IPS-11a (cell line): ENCODE results near the gene MC4R.
"Not testable (repeated sequence)": the region's sequence is repeated elsewhere in the genome, so short reads cannot be mapped to it uniquely, and the experiment has no call there.

Experiments
- H3K4me3 ChIP-seq: one replicate; pipeline ENCODE4 v1.5.1; 2013; ENCODE audit warnings: low read depth, low read length, control low read depth

MC4R gene

DNA sequence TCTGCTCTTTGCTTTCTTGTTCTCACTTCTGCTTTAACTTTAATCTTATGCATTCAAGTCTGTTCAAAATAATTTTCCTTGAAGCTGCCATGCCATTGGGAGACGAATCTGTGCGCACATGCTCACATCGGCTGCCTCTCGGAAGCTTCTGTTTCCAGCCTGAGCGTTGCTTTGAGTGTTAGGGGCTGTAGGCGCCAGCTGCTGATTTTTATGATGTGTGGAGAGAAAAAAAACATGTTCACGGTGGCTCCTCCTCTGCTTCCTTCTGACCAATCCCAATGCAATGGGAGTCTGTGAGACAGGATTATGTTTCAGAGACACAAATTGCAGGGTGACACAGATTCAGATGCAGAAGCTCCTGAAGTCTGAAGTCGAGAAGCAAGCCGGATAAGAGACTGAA lies at the start of gene MC4R:
Gene MC4R (minus strand): TSS at position 180 of the 400 bp plus-strand sequence. CDS start 426 bp downstream, outside the sequence.
- no peak within 1 kb of the TSS for H3K4me3 ChIP-seq

DNA sequence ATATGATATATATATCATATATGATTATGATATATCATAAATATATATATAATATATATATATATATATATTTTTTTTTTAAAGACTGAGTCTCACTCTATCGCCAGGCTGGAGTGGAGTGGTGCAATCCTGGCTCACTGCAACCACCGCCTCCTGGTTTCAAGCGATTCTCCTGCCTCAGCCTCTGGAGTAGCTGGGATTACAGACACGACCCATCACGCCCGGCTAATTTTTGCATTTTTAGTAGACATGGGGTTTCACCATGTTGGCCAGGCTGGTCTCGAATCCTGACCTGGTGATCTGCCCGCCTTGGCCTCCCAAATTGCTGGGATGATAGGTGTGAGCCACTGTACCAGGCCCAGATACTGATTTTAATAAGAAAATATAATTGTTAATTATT lies 49.7 kb upstream of the MC4R start:
- H3K4me3 ChIP-seq = not testable (repeated sequence)

DNA sequence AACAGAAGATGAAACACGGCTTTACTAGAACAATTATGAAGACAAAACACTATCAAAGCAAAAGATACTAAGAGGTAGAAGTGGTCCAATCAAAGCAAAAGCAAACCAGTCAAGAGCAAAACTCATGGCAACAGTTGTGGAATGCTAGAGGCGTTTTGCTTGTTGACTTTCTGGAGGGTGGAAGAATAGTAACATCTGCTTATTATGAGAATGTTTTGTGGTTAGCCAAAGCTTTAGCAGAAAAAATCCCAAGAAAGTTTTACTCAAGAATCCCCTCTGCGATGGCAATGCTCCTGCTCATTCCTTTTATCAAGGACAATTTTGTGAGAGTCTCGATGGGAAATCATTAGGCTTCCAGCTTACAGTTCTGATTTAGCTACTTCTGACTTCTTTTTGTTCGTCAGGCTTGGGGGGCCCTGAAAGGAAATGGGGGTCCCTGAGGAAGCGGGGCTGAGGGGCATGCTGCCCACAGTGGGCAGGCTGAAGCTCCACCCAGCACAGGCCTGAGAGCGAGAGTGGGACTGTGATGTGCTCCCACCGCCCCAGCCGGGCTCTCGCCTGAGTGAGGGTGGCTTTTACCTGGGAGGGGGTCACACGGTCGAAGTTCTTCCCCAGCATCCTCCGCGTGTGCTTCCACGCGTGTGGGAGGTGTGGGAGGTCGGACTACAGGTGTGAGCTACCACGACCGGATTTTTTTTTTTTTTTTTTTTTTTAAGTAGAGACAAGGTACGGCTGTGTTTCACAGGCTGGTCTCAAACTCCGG lies 49.0 kb upstream of the MC4R start:
- no peak overlapping the region for H3K4me3 ChIP-seq

DNA sequence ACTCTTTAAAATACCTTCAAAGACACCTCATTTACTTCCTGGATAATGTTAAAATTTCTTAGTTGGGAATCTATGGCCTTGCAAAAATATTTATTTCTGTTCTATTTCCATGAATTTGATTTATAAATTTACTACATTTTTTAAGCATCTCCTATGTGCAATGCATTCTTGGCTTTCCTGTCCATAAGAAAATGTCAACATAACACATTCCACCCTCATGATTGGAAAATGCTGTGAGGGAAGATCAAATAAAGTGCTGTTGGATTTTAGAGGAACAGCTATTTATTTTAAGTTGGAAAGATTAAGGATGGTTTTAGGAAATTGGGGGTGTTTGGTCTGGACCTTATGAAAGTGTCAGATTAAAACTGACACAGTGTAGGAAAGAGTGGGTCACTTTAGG lies 45.4 kb upstream of the MC4R start:
- no peak overlapping the region for H3K4me3 ChIP-seq

DNA sequence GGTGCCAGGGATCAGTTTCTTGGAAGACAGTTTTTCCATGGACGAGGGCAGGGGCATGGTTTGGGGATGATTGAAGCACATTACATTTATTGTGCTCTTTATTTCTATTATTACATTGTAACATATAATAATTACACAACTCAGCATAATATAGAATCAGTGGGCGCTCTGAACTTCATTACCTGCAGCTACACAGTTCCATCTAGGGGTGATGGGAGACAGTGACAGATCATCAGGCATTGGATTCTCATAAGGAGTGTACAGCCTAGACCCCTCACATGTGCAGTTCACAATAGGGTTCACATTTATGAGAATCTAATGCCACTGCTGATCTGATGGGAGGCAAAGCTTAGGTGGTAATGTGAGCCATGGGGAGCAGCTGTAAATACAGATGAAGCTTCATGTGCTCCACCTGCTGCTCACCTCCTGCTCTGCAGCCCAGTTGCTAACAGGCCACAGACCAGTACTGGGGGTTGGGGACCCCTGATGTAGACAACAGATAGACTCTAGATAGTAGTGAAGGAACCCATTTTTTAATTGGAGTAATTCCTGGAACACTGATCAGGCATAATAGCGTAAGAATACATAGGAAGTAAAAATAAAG lies 41.5 kb upstream of the MC4R start:
- no peak overlapping the region for H3K4me3 ChIP-seq

DNA sequence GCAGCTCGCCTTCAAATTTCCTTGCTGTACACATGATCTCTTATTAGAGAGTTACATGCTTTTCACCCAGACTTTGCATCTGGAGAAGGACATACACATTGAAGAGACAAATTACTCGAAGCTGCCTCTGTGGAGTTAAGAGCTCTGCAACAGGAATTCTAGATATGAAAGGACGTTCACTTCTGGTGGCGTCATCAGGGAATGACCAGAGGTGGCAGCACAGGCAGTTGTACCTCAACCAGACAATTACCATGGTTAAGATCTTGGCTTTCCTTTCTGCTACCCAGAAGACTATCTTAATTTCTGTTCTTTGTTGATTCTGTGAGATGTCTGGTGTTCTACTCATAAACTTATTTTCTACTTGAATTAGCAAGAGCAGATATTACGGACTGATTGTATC lies 39.1 kb upstream of the MC4R start:
- H3K4me3 ChIP-seq = no peak overlapping the region

DNA sequence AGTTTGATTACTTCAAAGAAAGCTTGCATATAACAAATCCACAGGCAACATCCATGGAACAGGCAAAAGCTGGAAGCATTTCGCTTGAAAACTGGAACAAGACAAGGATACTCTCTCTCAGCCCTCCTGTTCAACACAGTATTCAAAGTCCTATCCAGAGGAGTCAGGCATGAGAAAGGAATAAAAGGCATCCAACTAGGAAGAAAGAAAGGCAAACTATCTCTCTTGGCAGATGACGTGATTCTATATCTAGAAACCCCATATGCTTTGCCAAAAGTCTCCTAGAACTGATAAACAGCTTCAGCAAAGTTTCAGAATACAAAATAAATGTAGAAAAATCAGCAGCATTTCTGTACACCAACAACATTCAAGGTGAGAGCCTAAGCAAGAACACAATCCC lies 34.1 kb upstream of the MC4R start:
- no peak overlapping the region for H3K4me3 ChIP-seq

DNA sequence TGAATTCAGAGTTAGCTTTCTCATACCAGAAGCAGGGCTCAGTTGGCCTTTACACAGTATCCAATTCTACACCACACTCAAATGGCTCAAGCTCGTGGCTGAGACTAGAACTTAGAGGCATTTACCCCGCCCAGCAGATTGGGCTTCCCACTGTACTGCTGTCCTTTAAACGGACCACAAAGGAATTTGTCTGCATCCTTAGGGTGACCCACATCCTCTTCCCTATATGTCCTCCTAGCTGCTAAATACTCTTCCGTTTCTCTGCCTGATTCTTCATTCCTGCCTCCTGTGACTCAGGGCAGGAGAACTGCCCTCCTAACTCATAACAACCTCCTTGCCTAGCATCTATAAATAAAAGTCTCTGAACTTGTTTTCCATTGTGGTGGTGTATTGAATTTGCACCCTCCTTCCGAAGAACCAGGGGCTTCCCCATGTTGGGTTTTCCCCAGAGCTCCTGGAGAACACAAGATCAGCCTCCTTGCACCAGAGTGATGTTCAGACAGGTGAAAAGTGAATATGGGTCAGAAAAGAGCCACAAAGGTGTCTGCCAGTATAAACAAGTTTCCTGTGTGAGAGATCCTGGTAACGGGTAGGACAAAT lies 32.0 kb upstream of the MC4R start:
- no peak overlapping the region for H3K4me3 ChIP-seq

DNA sequence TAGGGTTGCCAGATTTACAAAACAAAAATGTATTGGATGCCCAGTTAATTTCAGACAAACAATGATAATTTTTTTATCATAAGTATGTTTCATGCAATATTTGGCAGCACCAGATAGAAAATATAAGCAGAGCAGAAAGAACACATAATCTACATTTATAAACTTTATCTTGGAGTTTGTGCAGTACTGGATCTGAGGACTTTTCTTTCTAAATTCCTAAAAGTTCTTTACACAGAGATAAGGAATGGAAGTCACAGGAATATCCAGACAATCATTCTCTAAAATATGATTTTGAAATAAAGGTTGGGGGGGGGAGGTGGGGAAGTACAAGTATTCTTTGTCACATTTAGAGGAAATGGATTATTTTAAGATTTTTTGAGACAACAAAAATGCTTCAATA lies 28.8 kb upstream of the MC4R start:
- H3K4me3 ChIP-seq = no peak overlapping the region

DNA sequence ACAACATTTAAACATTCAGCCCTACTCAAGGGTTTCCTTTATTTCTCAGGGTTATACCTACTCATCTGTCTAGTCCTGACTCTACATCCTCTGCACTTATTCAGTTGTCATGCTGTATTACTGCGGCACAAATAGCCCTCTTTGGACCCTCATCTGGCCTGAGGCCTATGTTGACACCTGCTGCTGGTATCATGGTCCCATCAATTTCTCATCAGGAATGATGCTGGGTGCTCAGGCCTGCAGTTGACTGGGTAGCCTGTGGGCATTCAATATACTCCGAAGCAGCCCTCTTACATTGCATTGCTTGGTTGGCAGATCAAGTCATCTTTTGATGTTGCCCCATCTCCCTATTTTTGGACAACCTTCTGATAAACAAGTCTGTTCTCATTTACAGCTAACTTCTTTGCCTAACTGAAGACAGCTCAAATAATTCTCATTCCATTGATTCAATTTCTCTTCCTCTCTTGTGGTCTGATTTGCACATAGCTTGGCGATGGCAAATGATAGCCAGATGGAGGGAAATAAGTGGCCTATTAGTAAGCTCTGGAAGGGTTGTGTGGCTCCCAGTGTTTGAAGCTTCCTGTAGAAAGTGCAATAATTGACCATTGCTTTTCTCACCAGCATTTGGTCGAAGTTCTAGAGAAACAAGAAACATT lies 19.1 kb upstream of the MC4R start:
- no peak overlapping the region for H3K4me3 ChIP-seq

DNA sequence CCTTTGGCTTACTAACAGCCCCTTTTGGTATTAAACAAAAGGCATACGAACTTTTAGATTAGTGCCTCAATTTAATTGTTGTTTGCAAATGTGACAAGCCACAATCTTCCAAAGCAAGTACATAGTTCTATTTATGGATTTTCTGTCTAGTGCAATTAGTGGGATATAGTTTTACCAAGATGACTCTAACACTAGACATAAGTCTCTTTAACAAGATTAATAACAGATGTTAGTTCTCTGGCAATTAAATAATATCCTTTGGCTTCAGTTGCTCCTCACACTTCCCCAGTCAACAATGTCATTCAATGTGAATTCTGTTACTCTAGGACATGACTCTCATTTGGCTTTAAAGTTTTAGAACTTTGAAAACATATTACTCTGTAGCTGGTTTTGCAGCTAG lies 16.7 kb upstream of the MC4R start:
- H3K4me3 ChIP-seq = no peak overlapping the region

DNA sequence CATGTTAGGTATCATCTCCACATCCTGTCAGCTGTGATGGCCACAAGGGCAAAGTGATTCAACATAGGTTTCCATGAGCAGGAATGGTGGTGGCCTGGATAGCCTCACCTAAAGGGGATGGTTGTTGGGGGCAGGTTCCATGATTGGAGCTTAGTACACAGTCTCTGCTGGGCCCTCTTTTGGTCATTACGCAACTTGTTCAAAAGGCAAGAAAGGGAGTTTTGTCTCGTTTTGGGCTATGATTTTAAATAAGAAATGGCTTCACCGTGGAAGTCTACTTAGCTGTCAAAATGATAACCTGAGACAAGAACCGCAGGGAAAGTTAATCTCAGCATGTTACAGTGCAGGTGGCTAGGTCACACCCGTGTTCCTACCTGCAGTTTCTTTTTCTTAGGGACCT lies 13.1 kb upstream of the MC4R start:
- H3K4me3 ChIP-seq = no peak overlapping the region

DNA sequence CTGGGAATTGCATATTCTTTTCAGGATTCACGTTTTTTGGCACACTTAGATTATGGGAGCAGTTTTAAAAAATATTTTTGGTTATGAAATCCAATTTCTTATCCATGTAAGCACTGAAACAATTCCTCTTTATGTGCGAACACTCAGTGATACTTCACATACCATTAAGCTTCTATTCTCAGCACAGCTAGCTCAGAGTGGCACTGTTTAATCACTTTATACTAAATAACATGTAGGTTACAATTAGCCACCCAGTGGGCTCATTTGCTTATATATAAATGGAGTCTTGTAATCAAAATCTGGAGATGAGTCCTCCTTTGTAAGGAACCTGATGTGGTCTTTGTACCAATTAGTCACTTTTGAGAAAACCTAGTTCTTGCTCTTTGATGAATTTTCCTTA lies 11.3 kb upstream of the MC4R start:
- no peak overlapping the region for H3K4me3 ChIP-seq

DNA sequence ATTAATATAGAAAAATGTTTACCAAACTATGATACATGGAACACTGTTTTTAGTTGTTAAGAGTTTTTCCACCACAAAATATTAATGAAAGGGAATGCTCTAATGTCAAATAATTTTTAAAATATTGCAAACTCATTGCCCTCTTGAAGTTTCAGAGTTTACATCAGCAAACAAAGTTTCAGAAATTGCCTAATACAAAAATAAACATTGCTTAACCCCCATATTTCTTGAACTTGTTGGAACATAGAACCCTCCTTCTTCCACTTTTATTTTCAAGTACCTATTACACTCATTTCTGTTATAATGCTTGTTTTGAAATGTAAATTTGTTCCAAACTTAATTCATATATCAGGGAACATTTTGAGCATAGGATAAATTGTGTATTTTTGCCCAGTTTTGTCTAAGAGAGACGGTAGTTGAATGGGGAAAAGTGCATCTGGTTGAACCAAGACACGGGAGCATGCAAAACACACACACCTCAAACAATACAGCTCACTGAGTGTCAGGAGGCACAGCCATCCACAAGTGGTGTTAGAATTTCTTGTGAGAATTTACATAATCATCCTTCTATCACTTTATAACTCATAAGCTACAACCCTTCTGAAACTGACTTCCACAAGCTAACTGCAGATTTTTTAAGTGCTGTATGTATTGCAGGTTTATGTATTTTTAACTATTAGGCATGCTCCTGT lies 5.3 kb upstream of the MC4R start:
- H3K4me3 ChIP-seq = no peak overlapping the region

DNA sequence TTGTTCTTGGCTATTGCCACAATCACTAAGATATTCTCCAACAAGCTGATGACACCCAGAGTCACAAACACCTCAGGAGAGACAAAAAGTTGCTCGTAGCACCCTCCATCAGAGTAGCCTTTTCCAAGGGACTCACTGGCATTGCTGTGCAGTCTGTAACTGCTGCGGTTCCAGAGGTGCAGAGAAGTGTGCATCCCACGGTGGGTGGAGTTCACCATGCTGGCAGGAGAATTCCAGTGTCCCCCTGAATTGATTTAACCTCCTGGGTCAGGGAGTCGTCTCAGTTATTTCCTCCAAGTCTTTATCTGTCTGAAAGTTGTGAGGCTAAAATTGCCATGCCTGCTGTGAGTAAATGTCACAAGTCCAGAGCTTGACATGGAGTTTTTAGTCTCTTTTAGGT lies 443 bp downstream of the MC4R start:
- H3K4me3 ChIP-seq = no peak overlapping the region

DNA sequence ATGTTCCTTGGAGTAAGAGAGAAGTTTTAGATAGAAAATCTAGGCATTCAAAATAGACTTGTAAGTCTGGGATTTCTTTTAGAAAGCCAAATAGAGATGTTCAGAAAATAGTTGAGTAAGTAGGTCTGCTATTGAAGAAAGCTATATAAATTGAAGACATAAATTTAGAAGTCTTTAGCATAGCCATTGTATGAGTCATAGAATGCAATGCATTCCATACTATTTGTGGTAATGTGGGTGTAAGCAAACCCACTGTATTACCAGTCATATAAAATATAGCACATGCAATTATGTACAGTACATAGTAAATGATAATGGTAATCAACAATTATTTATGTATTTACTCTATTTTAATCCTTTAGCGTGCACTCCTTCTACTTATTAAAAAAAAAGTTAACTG lies 14.1 kb downstream of the MC4R start:
- no peak overlapping the region for H3K4me3 ChIP-seq

DNA sequence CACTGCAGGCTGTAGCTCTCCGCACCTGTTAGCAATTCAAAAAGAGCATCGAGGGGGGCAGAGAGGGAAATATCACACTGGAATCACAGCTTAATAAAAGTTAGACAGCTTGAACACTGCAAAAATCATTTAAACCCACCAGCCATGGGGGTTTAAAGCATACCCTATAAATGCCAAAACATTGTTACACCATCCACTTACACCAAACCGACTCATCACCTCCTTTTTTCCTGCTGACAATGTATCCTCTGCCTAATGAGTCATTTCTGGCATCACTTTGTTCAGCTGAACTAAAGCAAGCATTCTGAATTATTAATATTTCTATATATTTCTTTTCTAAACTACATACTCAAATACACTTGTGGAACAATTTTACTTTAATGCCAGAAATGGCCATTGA lies 21.6 kb downstream of the MC4R start:
- no peak overlapping the region for H3K4me3 ChIP-seq

DNA sequence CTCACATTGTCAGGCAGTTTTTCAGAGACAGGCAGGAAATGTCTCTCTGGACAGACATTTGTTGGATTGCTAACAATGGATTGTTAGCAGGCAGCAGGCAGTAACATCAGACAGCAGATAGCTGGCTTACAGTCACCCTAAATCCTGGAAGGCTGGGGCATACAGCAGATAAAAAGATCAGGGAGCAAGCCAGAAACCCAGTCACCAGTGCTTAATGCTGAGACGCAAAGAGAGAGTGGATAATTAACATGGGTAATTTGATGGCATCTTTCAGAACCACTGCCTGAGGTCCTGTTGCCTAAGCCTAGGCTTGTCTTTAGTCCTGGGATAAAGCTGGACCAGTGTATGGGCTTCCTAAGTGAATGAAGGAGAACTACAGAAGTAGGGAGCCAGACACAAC lies 22.4 kb downstream of the MC4R start:
- H3K4me3 ChIP-seq = no peak overlapping the region

DNA sequence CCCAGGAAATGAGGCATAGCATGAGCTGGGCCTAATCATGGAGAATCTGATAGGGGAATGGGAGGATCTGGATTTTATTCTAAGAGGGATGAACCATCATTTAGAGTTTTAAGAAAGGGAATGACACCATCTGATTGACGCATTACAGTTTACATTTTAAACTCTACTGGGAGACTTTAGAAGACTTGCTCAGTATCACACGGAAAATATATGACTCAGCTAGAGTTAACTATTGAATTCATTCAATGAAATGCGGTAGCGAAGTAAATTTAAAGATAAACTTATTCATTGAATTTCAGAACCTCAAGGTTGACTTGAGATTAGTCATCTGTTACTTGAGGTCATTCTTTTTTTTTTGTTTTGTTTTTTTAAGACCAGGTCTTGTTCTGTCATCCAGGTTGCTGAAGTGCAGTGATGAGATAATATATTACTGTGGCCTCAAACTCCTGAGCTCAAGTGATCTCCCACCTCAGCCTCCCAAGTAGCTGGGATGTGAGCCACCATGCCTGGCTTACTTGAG lies 25.0 kb downstream of the MC4R start:
- H3K4me3 ChIP-seq = no peak overlapping the region

DNA sequence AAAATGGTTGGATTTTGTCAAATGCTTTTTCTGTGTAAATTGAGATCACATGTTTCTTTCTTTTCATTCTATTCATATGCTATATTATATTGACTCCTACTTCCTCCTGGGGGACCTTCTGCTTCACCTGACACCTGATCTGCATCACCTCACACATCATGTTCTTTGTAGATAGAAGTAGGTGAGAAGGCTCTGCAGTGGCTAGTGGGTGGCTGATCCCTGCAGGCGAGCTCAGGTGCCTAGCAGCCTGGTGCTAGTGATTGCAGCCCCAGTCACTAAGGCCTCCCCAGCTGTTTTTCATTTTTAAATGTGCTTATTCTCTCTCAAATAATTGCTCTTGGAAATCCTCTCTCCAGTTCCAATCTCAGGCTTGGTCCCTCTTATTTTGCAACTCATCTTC lies 33.6 kb downstream of the MC4R start:
- H3K4me3 ChIP-seq = no peak overlapping the region

DNA sequence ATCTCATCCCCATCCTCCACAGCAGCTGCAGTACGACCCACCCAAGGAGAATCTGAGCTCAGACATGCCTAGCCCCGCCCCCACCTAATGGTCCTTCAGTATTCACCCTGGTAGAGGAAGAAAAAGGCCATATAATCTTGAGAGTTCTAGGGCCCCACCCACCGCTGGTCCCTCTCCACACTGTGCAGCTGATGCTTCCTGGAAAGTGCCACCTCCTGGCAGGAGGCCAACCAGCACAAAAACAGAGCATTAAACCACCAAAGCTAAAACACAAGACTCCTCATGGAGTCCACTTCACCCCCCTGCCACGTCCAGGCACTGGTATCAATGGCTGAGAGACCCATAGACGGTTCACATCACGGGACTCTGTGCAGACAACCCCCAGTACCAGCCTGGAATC lies 40.7 kb downstream of the MC4R start:
- no peak overlapping the region for H3K4me3 ChIP-seq
